CD14-positive monocyte (primary cell): ENCODE measurements around the gene TBC1D32. TPM values are rescaled to one million over a fixed set of nuclear protein-coding genes. Genes with fewer than 3 reads are reported as not detected.

ENCODE experiments used
- DNase-seq, 3 donors: peaks; one replicate each; pipeline ENCODE4 v3.0.0-alpha.2; 2011 to 2022
- H2AFZ ChIP-seq: 2 replicates; pipeline ENCODE4 v1.6.0; 2012; ENCODE audit warnings: mild to moderate bottlenecking, low read depth, low read length, inconsistent platforms; ENCODE audit not compliant: insufficient read depth, poor library complexity, severe bottlenecking
- H3K27ac ChIP-seq, 2 donors: 1 replicate in 1 of 2; 2 replicates in 1 of 2; pipeline ENCODE4 v1.5.1; 2012 to 2013; ENCODE audit warnings: low read length in 2 of 2, control low read depth in 1 of 2, inconsistent platforms in 1 of 2, low read depth in 1 of 2, mild to moderate bottlenecking in 1 of 2
- H3K27me3 ChIP-seq, 2 donors: one replicate each; pipeline versions ENCODE4 v1.6.0 to v1.6.1; 2011 to 2013; ENCODE audit warnings: low read length in 2 of 2; ENCODE audit not compliant: control insufficient read depth in 2 of 2, insufficient read depth in 2 of 2
- H3K36me3 ChIP-seq, 2 donors: replicated peaks in 1 of 2; 1 replicate in 1 of 2; 2 replicates in 1 of 2; pipeline versions ENCODE4 v1.5.1 to v1.6.1; 2012 to 2013; ENCODE audit warnings: low read length in 2 of 2, control low read depth in 1 of 2, inconsistent platforms in 1 of 2, mild to moderate bottlenecking in 1 of 2; ENCODE audit not compliant: insufficient read depth in 2 of 2, control insufficient read depth in 1 of 2
- H3K4me1 ChIP-seq, 2 donors: 1 replicate in 1 of 2; 2 replicates in 1 of 2; pipeline versions ENCODE4 v1.5.1 to v1.6.1; 2012 to 2013; ENCODE audit warnings: low read length in 2 of 2, control low read depth in 1 of 2, inconsistent platforms in 1 of 2, mild to moderate bottlenecking in 1 of 2, moderate library complexity in 1 of 2; ENCODE audit not compliant: insufficient read depth in 2 of 2, control insufficient read depth in 1 of 2
- H3K4me2 ChIP-seq: replicated peaks from 2 replicates; pipeline ENCODE3; 2012; ENCODE audit warnings: low read length, moderate library complexity, mild to moderate bottlenecking; ENCODE audit not compliant: poor library complexity, severe bottlenecking; ENCODE audit errors: extremely low read depth
- H3K4me3 ChIP-seq, 3 experiments: fragments of 200-600 bp in 1 of 3; sonication (generic) in 1 of 3; replicated peaks in 1 of 3; 1 replicate in 2 of 3; 2 replicates in 1 of 3; pipeline ENCODE4 v1.5.1; 2011 to 2013; ENCODE audit warnings: low read length in 3 of 3, mild to moderate bottlenecking in 3 of 3, control low read depth in 2 of 3, low read depth in 2 of 3, inconsistent platforms in 1 of 3, moderate library complexity in 1 of 3
- H3K79me2 ChIP-seq: 2 replicates; pipeline ENCODE4 v1.6.0; 2012; ENCODE audit warnings: mild to moderate bottlenecking, control low read depth, inconsistent platforms, low read length, moderate library complexity; ENCODE audit not compliant: insufficient read depth
- H3K9ac ChIP-seq: 2 replicates; pipeline ENCODE4 v1.6.0; 2017; ENCODE audit warnings: low read length, mild to moderate bottlenecking; ENCODE audit not compliant: insufficient read depth, poor library complexity, severe bottlenecking
- H3K9me3 ChIP-seq, 2 donors: replicated peaks in 1 of 2; 1 replicate in 1 of 2; 2 replicates in 1 of 2; pipeline versions ENCODE4 v1.5.1 to v1.6.1; 2012 to 2013; ENCODE audit warnings: low read length in 2 of 2, control low read depth in 1 of 2; ENCODE audit not compliant: control insufficient read depth in 1 of 2, insufficient read depth in 1 of 2
- H4K20me1 ChIP-seq: 2 replicates; pipeline ENCODE4 v1.6.0; 2012; ENCODE audit warnings: mild to moderate bottlenecking, low read length, control low read depth, moderate library complexity; ENCODE audit not compliant: insufficient read depth
- H3K27ac Mint-ChIP-seq, 7 donors: one replicate each; pipeline ENCODE4 v1.8.0; 2020; ENCODE audit warnings: mild to moderate bottlenecking in 7 of 7, mixed read lengths in 7 of 7, moderate library complexity in 6 of 7, inconsistent platforms in 2 of 7
- H3K27me3 Mint-ChIP-seq, 3 donors: one replicate each; pipeline ENCODE4 v1.8.0; 2021 to 2022; ENCODE audit warnings: low read depth in 3 of 3, mild to moderate bottlenecking in 3 of 3, mixed read lengths in 3 of 3, moderate library complexity in 3 of 3, inconsistent platforms in 1 of 3
- H3K36me3 Mint-ChIP-seq, 2 donors: one replicate each; pipeline ENCODE4 v1.8.0; 2020; ENCODE audit warnings: mixed read lengths in 2 of 2, inconsistent platforms in 1 of 2, mild to moderate bottlenecking in 1 of 2
- H3K4me1 Mint-ChIP-seq: one replicate; pipeline ENCODE4 v1.8.0; 2020; ENCODE audit warnings: mild to moderate bottlenecking, mixed read lengths
- H3K4me3 Mint-ChIP-seq, 2 donors: one replicate each; pipeline ENCODE4 v1.8.0; 2020; ENCODE audit warnings: mild to moderate bottlenecking in 2 of 2, mixed read lengths in 2 of 2, moderate library complexity in 1 of 2
- H3K9me3 Mint-ChIP-seq, 7 donors: one replicate each; pipeline ENCODE4 v1.8.0; 2020 to 2022; ENCODE audit warnings: mixed read lengths in 7 of 7, mild to moderate bottlenecking in 6 of 7, moderate library complexity in 6 of 7, inconsistent platforms in 2 of 7
- CTCF ChIP-seq: fragments of 200-600 bp; IDR thresholded peaks from one replicate; pipeline ENCODE4 v1.8.0; 2022; ENCODE audit warnings: antibody characterized with exemption, mild to moderate bottlenecking
- whole genome bisulfite sequencing: methylation state at CpG from one replicate; pipeline ENCODE4 v1.1.5; 2013; ENCODE audit warnings: missing lambda C conversion rate; ENCODE audit not compliant: insufficient coverage; 5-methylcytosine and 5-hydroxymethylcytosine counted together
- intact Hi-C, 2 donors: fragments of 100-400 bp; cut with micrococcal nuclease; formaldehyde crosslinking; loops; one replicate each; pipeline versions ENCODE4 v1.15.0 to v1.15.1; 2023
- polyA plus RNA-seq, 3 donors: library from polyadenylated mRNA; depleted of rRNA in 1 of 3; unstranded in 2 of 3; stranded (reverse) in 1 of 3; fragments of 300-500 nt in 2 of 3; fragments of >200 nt in 1 of 3; fragmentation: Illumina TruSeq in 2 of 3; gene quantifications; 1 replicate in 2 of 3; 2 replicates in 1 of 3; pipeline ENCODE4 v1.2.3, GENCODE V29; 2012 to 2021

The TBC1D32 gene
- polyA plus RNA-seq, 3 donors, result 0.23 to 0.64 TPM; not detected in 1

- Histone ChIP-seq H3K9ac (no peak overlapping the region), H3K9me3 (no peaks in the 10 kb centered on the region), H3K27ac (no peak overlapping the region), H3K36me3 (no peaks in the 10 kb centered on the region), H3K79me2 (no peaks in the 10 kb centered on the region), H3K4me2 (no peak overlapping the region), H3K4me3 (no peak overlapping the region), H3K27me3 (no peaks in the 10 kb centered on the region), H2AFZ (no peak overlapping the region), H3K4me1 (no peaks in the 10 kb centered on the region), H4K20me1 (no peaks in the 10 kb centered on the region)
- no peaks in the 10 kb centered on the region for H3K4me1 Mint-ChIP-seq
- no peak for DNase-seq
- no peak for TF ChIP-seq CTCF
- H3K9me3 Mint-ChIP-seq, result peaks cover 0 to 2% (median 0%) of the 10 kb centered on the region in 7 donors
- H3K27me3 Mint-ChIP-seq, result no peaks in the 10 kb centered on the region
- intact Hi-C loops, result no loop called here
- H3K4me3 Mint-ChIP-seq, result no peak overlapping the region
- no peaks in the 10 kb centered on the region for H3K36me3 Mint-ChIP-seq
- H3K27ac Mint-ChIP-seq, result no peak overlapping the region
- no CpG with 5 or more reads among the region's 1 CpG for WGBS
Observed at GRCh38 chr6:121090492-121090891, 243.8 kb downstream of the TBC1D32 start.

GRCh38 chr6:121086876-121087275 lies 247.4 kb downstream of the TBC1D32 start:
- WGBS, result 73% methylated on average over 2 of the region's 3 CpGs
- intact Hi-C loops, result no loop called here
- H3K9me3 Mint-ChIP-seq, result peaks cover 0 to 2% (median 0%) of the 10 kb centered on the region in 7 donors

More at GRCh38 chr6:121086876-121087275, 247.4 kb downstream of the TBC1D32 start:
- Mint-ChIP-seq H3K4me1 (no peaks in the 10 kb centered on the region), H3K4me3 (no peak overlapping the region), H3K27me3 (no peaks in the 10 kb centered on the region), H3K36me3 (no peaks in the 10 kb centered on the region), H3K27ac (no peak overlapping the region)
- H3K9ac ChIP-seq, result no peak overlapping the region
- no peak overlapping the region for H3K27ac ChIP-seq
- H3K9me3 ChIP-seq, result no peaks in the 10 kb centered on the region
- H4K20me1 ChIP-seq, result no peaks in the 10 kb centered on the region
- no peaks in the 10 kb centered on the region for H3K4me1 ChIP-seq
- H3K4me2 ChIP-seq, result no peak overlapping the region
- no peak overlapping the region for H2AFZ ChIP-seq
- no peak for TF ChIP-seq CTCF
- H3K27me3 ChIP-seq, result no peaks in the 10 kb centered on the region
- H3K4me3 ChIP-seq, result no peak overlapping the region
- no peak for DNase-seq
- no peaks in the 10 kb centered on the region for H3K79me2 ChIP-seq
- H3K36me3 ChIP-seq, result no peaks in the 10 kb centered on the region
